ENCODE measurements around the gene LDLRAD4. TPM values are rescaled to one million over a fixed set of nuclear protein-coding genes. Genes with fewer than 3 reads are reported as not detected.
A peak's percentile ranks its signal among the peaks of the same experiment; 100 is the strongest.

Gene LDLRAD4
- polyA plus RNA-seq, 1 of the 3 experiments (the other 2 are of a cell fraction), result 0.16 TPM

DNA sequence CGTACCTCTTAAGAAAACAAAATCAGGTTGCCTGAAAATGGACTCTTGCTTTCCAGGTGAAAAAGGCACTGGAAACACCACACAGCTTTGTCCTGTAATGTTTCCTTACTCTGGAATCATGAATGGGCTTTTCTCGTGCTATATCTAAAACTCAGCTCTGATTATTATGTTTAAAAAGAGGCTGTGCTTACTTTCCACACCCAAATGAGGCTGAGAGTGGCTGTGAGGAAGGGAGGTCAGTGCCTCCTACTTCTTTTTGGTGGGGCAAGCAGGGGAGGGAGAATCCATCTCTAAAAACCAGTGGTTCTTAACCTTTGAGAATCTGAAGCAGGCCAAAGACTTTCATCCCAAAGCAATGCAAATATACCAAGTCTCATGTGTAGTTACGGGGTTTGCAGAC, 359.2 kb downstream of the LDLRAD4 start:
- WGBS (ENCODE audit: low lambda C conversion rate), result 66% methylated on average over 3 of the region's 3 CpGs
- Histone ChIP-seq H3K27me3 (ENCODE audit: insufficient read depth) (no peaks in the 10 kb centered on the region), H3K4me1 (ENCODE audit: control insufficient read depth in 1 of 2, insufficient read depth in 2 of 2, low read depth in 1 of 2, low read length in 1 of 2) (peaks cover 0 to 33% of the 10 kb centered on the region in 2 experiments; a peak in 2 of 4 replicates), H3K9ac (no peak overlapping the region), H3F3A (replicated peaks; ENCODE audit: insufficient read depth) (no peaks in the 10 kb centered on the region), H2AFZ (ENCODE audit: low read depth) (no peak overlapping the region), H3K4me2 (no peak overlapping the region), H3K9me3 (no peaks in the 10 kb centered on the region), H3K27ac (ENCODE audit: low read depth in 2 of 2, low read length in 1 of 2) (peak overlapping the region in 1 of 2 experiments; percentile 10; a peak in 2 of 4 replicates), H4K20me1 (ENCODE audit: insufficient read depth) (no peaks in the 10 kb centered on the region), H3K36me3 (replicated peaks in 1 of 2; ENCODE audit: control insufficient read depth in 1 of 2, insufficient read depth in 2 of 2, low read length in 1 of 2) (no peaks in the 10 kb centered on the region), H3K9me2 (no peaks in the 10 kb centered on the region), H3K4me3 (ENCODE audit: low read depth in 2 of 2, low read length in 1 of 2) (no peak overlapping the region), H3K79me2 (ENCODE audit: insufficient read depth) (no peaks in the 10 kb centered on the region)
- no peak for DNase-seq
- POLR2A ChIA-PET, result no interaction called here
- TF ChIP-seq EZH2phosphoT487 (IDR thresholded peaks at IDR 0.05; ENCODE audit: borderline replicate concordance, low read depth) (no peak), FOXJ3 (CRISPR knock-in tag; IDR thresholded peaks at IDR 0.05) (no peak), YY1 (IDR thresholded peaks at IDR 0.05; ENCODE audit: low read depth) (no peak), SMC3 (IDR thresholded peaks at IDR 0.05; ENCODE audit: low read depth, low read length) (no peak), ELF1 (IDR thresholded peaks at IDR 0.05) (no peak), NRF1 (IDR thresholded peaks at IDR 0.05; ENCODE audit: low read depth, low read length) (no peak), JUND (IDR thresholded peaks at IDR 0.05) (no peak), TAF1 (IDR thresholded peaks at IDR 0.05; ENCODE audit: borderline replicate concordance, low read depth, low read length) (no peak), MEF2A (IDR thresholded peaks at IDR 0.05; ENCODE audit: borderline replicate concordance, low read depth) (no peak), RFX5 (IDR thresholded peaks at IDR 0.05; ENCODE audit: low read length) (no peak), RCOR1 (IDR thresholded peaks at IDR 0.05; ENCODE audit: low read length) (no peak), TCF12 (IDR thresholded peaks at IDR 0.05) (no peak), MXI1 (IDR thresholded peaks at IDR 0.05; ENCODE audit: low read depth, low read length) (no peak), MAX (IDR thresholded peaks at IDR 0.05; ENCODE audit: low read depth) (no peak), REST (IDR thresholded peaks at IDR 0.05; ENCODE audit: low read depth, low read length) (no peak), USF1 (IDR thresholded peaks at IDR 0.05; ENCODE audit: borderline replicate concordance, low read depth) (no peak), FOSL2 (IDR thresholded peaks at IDR 0.05; ENCODE audit: borderline replicate concordance, low read depth) (no peak), CTCF (IDR thresholded peaks at IDR 0.05) (no peak), PBX3 (IDR thresholded peaks at IDR 0.05) (no peak)
- TF ChIP-seq, protein P1, sequence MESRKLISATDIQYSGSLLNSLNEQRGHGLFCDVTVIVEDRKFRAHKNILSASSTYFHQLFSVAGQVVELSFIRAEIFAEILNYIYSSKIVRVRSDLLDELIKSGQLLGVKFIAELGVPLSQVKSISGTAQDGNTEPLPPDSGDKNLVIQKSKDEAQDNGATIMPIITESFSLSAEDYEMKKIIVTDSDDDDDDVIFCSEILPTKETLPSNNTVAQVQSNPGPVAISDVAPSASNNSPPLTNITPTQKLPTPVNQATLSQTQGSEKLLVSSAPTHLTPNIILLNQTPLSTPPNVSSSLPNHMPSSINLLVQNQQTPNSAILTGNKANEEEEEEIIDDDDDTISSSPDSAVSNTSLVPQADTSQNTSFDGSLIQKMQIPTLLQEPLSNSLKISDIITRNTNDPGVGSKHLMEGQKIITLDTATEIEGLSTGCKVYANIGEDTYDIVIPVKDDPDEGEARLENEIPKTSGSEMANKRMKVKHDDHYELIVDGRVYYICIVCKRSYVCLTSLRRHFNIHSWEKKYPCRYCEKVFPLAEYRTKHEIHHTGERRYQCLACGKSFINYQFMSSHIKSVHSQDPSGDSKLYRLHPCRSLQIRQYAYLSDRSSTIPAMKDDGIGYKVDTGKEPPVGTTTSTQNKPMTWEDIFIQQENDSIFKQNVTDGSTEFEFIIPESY (IDR thresholded peaks at IDR 0.05; ENCODE audit: borderline replicate concordance, low read depth), result no peak
- CTCF ChIA-PET, result interaction anchor here (1.7 kb wide), 1 partner anchor 19 kb away, joined by 4 read pairs; no protein-coding TSS in a partner anchor

All from SK-N-SH (cell line).